OCI-LY1 (cell line): ENCODE data around the gene ADAM17.
A peak's percentile ranks its signal among the peaks of the same experiment; 100 is the strongest.
"Not testable (repeated sequence)": the region's sequence is repeated elsewhere in the genome, so short reads cannot be mapped to it uniquely, and the experiment has no call there.

ENCODE experiments used
- H2AFZ ChIP-seq: fragments of 200-600 bp; sonication (generic), shearing (Covaris generic); 2 replicates; pipeline ENCODE4 v1.6.0; 2014; ENCODE audit warnings: antibody characterized with exemption, mild to moderate bottlenecking, low read length
- H3F3A ChIP-seq: fragments of 200-600 bp; sonication (generic), shearing (Covaris generic); 2 replicates; pipeline ENCODE4 v1.6.0; 2014; ENCODE audit warnings: mild to moderate bottlenecking, antibody characterized with exemption, low read length, moderate library complexity; ENCODE audit not compliant: insufficient read depth
- H3K27ac ChIP-seq: fragments of 200-600 bp; sonication (generic); 2 replicates; pipeline ENCODE4 v1.5.1; 2014; ENCODE audit warnings: low read length, mixed run types, mild to moderate bottlenecking, low read depth; ENCODE audit not compliant: poor library complexity, severe bottlenecking
- H3K27me3 ChIP-seq: fragments of 200-600 bp; sonication (generic); 2 replicates; pipeline ENCODE4 v1.6.0; 2014; ENCODE audit warnings: antibody characterized with exemption, mild to moderate bottlenecking, low read length, moderate library complexity; ENCODE audit not compliant: insufficient read depth
- H3K36me3 ChIP-seq: fragments of 200-600 bp; sonication (generic); 2 replicates; pipeline ENCODE4 v1.6.1; 2014; ENCODE audit warnings: mild to moderate bottlenecking, antibody characterized with exemption, low read length, moderate library complexity, mixed read lengths; ENCODE audit not compliant: insufficient read depth
- H3K4me1 ChIP-seq: fragments of 200-600 bp; sonication (generic); 2 replicates; pipeline ENCODE4 v1.5.1; 2014; ENCODE audit warnings: mild to moderate bottlenecking, low read length, moderate library complexity; ENCODE audit not compliant: insufficient read depth, severe bottlenecking
- H3K4me2 ChIP-seq: fragments of 200-600 bp; sonication (generic), shearing (Covaris generic); 2 replicates; pipeline ENCODE4 v1.6.1; 2014; ENCODE audit warnings: low read length
- H3K4me3 ChIP-seq: fragments of 200-600 bp; sonication (generic); 2 replicates; pipeline ENCODE4 v1.5.1; 2014; ENCODE audit warnings: low read length, low read depth, mild to moderate bottlenecking, mixed read lengths; ENCODE audit not compliant: poor library complexity, severe bottlenecking
- H3K79me2 ChIP-seq: fragments of 200-600 bp; shearing (Covaris generic); 2 replicates; pipeline ENCODE4 v1.6.1; 2016; ENCODE audit warnings: mixed run types, low read length, mixed read lengths; ENCODE audit not compliant: insufficient read depth
- H3K9ac ChIP-seq: fragments of 200-600 bp; sonication (generic), shearing (Covaris generic); 2 replicates; pipeline ENCODE4 v1.6.1; 2014; ENCODE audit warnings: mild to moderate bottlenecking, low read length, mixed read lengths
- H3K9me2 ChIP-seq: fragments of 200-600 bp; sonication (generic), shearing (Covaris generic); 2 replicates; pipeline ENCODE4 v1.6.1; 2014; ENCODE audit warnings: low read depth, mild to moderate bottlenecking, low read length, mixed read lengths
- H3K9me3 ChIP-seq: fragments of 200-600 bp; shearing (Covaris generic); 2 replicates; pipeline ENCODE4 v1.6.1; 2014; ENCODE audit warnings: low read length, mixed read lengths
- H4K20me1 ChIP-seq: fragments of 200-600 bp; sonication (generic), shearing (Covaris generic); 2 replicates; pipeline ENCODE4 v1.6.0; 2016; ENCODE audit warnings: mild to moderate bottlenecking, low read length; ENCODE audit not compliant: insufficient read depth
- EZH2 ChIP-seq: fragments of 200-600 bp; sonication (generic), shearing (Covaris generic); IDR thresholded peaks from 2 replicates; pipeline ENCODE4 v1.8.0; 2017; ENCODE audit warnings: borderline replicate concordance, mixed run types, mild to moderate bottlenecking, antibody characterized with exemption, low read length, moderate library complexity, mixed read lengths
- TF ChIP-seq, protein P1 (sequence below): fragments of 200-600 bp; sonication (generic), shearing (Covaris generic); IDR thresholded peaks from 2 replicates; pipeline ENCODE4 v1.5.1; 2017; ENCODE audit warnings: mild to moderate bottlenecking, antibody characterized with exemption, low read length, moderate library complexity, mixed read lengths

Gene ADAM17

DNA sequence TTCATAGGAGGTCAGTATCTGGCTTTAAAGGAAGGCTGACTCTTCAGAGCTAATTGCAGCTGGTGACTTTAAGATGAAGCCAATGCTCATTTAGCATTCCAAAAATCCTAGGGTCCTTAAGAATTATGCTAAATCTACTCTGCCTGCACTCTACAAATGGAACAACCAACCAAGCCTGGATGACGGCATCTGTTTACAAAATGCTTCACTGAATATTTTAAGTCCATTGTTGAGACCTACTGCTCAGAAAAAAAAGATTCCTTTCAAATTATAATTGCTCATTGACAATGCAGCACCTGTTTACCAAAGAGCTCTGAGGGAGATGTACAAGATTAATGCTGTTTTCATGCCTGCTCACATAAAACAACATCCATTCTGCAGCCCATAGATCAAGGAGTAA, 43.8 kb upstream of the ADAM17 start:
- Histone ChIP-seq H3K4me1 (peaks cover 6% of the 10 kb centered on the region), H3K79me2 (peaks cover 87% of the 10 kb centered on the region), H3F3A (no peaks in the 10 kb centered on the region), H3K4me2 (no peak overlapping the region), H3K9me3 (peaks cover 9% of the 10 kb centered on the region), H3K9ac (no peak overlapping the region), H3K4me3 (no peak overlapping the region), H2AFZ (no peak overlapping the region), H3K9me2 (no peaks in the 10 kb centered on the region), H4K20me1 (no peaks in the 10 kb centered on the region), H3K27ac (no peak overlapping the region), H3K36me3 (peaks cover 60% of the 10 kb centered on the region), H3K27me3 (no peaks in the 10 kb centered on the region)
- no peak for TF ChIP-seq EZH2
- TF ChIP-seq, protein P1, sequence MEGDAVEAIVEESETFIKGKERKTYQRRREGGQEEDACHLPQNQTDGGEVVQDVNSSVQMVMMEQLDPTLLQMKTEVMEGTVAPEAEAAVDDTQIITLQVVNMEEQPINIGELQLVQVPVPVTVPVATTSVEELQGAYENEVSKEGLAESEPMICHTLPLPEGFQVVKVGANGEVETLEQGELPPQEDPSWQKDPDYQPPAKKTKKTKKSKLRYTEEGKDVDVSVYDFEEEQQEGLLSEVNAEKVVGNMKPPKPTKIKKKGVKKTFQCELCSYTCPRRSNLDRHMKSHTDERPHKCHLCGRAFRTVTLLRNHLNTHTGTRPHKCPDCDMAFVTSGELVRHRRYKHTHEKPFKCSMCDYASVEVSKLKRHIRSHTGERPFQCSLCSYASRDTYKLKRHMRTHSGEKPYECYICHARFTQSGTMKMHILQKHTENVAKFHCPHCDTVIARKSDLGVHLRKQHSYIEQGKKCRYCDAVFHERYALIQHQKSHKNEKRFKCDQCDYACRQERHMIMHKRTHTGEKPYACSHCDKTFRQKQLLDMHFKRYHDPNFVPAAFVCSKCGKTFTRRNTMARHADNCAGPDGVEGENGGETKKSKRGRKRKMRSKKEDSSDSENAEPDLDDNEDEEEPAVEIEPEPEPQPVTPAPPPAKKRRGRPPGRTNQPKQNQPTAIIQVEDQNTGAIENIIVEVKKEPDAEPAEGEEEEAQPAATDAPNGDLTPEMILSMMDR: no peak

DNA sequence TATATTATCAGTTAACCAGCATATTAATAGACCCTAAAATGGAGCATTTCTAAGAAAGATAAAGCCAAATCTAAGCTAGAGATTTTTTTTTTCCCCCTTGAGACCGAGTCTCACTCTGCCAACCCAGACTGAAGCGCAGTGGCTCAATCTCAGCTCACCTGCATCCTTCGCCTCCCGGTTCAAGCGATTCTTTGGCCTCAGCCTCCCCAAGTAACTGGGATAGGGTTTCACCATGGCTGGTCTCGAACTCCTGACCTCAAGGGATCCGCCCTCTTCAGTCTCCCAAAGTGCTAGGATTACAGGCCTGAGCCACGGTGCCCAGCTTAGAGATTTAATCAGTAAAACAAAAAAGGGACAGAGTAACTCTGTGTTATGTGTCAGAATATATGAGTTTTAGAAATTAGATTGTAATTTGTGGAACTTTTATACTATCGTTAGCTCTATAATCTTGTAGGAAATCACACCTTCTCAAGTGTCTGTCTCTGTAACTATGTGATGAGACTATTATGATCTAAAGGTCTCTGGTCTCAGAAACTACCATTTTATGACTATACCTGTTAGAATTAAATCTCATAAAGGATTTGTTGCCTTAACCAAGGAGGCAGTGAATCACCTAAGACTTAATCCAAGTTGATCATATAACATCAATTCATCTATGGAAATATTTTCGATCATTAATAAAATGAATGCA, 41.1 kb upstream of the ADAM17 start:
- Histone ChIP-seq H4K20me1 (no peaks in the 10 kb centered on the region), H3K9me2 (no peaks in the 10 kb centered on the region), H3K27me3 (no peaks in the 10 kb centered on the region), H3K4me2 (0 out of 2 replicates have a peak overlapping the region, but pooled peaks have one; percentile 6), H3K9ac (no peak overlapping the region), H2AFZ (no peak overlapping the region), H3K9me3 (peaks cover 9% of the 10 kb centered on the region), H3F3A (no peaks in the 10 kb centered on the region), H3K79me2 (peaks cover 69% of the 10 kb centered on the region), H3K27ac (no peak overlapping the region), H3K4me3 (no peak overlapping the region), H3K4me1 (peaks cover 6% of the 10 kb centered on the region), H3K36me3 (peaks cover 58% of the 10 kb centered on the region)
- TF ChIP-seq, protein P1: no peak
- no peak for TF ChIP-seq EZH2

GRCh38 chr2:9595746-9596145, 40.1 kb upstream of the ADAM17 start:
- H3K9me3 ChIP-seq: peaks cover 9% of the 10 kb centered on the region
- H3K36me3 ChIP-seq: peaks cover 58% of the 10 kb centered on the region
- no peaks in the 10 kb centered on the region for H3F3A ChIP-seq
- no peak overlapping the region for H3K27ac ChIP-seq
- H3K79me2 ChIP-seq: peaks cover 61% of the 10 kb centered on the region
- no peaks in the 10 kb centered on the region for H3K27me3 ChIP-seq
- no peaks in the 10 kb centered on the region for H3K9me2 ChIP-seq
- H2AFZ ChIP-seq: no peak overlapping the region
- H3K4me3 ChIP-seq: no peak overlapping the region
- no peak overlapping the region for H3K9ac ChIP-seq
- peaks cover 6% of the 10 kb centered on the region for H3K4me1 ChIP-seq
- no peaks in the 10 kb centered on the region for H4K20me1 ChIP-seq
- TF ChIP-seq, protein P1: no peak
- no peak overlapping the region for H3K4me2 ChIP-seq

DNA sequence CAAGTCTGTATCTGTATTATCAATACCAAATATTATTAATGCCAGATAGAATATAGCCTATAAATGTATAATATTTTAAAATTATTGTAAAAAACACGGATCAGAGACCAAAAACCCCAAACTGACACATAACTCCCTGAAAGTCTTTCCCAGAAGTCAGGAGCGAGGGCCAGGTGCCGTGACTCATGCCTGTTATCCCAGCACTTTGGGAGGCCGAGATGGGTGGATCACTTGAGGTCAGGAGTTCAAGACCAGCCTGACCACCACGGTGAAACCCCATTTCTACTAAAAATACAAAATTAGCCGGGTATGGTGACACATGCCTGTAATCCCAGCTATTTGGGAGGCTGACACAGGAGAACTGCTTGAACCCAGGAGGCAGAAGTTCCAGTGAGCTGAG, 39.6 kb upstream of the ADAM17 start:
- Histone ChIP-seq H3K36me3 (peaks cover 58% of the 10 kb centered on the region), H3K79me2 (peaks cover 56% of the 10 kb centered on the region)
- not testable (repeated sequence) for H3K4me1 ChIP-seq, H3K4me2 ChIP-seq, H4K20me1 ChIP-seq, H3F3A ChIP-seq, H3K4me3 ChIP-seq, H3K27ac ChIP-seq, H3K9me3 ChIP-seq, H2AFZ ChIP-seq, H3K9ac ChIP-seq, H3K27me3 ChIP-seq, H3K9me2 ChIP-seq
